ENCODE results near the gene TLX2.

TLX2 gene

DNA sequence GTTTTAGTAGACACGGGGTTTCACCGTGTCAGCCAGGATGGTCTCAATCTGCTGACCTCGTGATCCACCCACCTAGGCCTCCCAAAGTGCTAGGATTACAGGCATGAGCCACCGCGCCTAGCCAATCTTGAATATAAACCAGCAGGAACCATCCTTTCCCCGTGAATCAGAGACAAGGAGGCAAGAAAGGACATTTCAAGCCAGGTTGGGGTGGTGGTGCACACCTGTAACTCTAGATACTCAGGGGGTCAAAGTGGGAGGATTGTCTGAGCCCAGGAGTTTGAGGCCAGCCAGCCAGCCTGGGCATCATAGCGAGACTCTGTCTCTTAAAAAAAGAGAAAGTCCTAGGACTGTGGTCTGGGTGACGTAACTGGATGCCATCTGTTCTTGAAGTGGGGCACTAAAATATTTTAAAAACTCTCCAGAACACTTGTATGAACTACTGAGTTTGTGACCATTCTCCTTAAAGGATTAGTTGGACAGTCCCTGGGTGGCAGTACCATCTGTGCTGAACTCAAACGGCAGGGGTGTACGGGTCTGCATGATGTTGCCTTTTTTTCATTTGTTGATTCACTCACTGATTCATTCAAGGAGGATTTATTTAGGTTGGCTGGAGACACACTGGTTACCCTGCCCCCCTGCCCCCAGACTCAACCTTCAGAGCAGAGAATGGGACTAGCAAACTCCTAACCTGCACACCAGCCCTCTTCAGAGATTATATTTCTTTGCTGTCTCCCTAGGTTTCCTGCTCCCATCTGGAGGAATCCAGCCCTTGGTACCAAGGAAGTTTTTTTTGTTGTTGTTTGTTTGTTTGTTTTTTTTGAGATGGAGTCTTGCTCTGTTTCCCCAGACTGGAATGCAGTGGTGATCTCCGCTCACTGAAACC is 2.9 kb upstream of the TLX2 start:
- Histone ChIP-seq H2AFZ (ENCODE audit: low read depth, low read length) (no peak overlapping the region), H3K9me3 (ENCODE audit: insufficient read depth, low read length, severe bottlenecking) (no peaks in the 10 kb centered on the region), H3K36me3 (ENCODE audit: insufficient read depth, low read length) (no peaks in the 10 kb centered on the region; the same call in 1 of the 2 replicates), H3K27ac (ENCODE audit: low read length) (no peak overlapping the region), H3K4me3 (ENCODE audit: low read depth in 1 of 2, low read length in 2 of 2) (no peak overlapping the region), H3K9ac (ENCODE audit: low read depth, low read length) (no peak overlapping the region), H3K27me3 (ENCODE audit: insufficient read depth, low read length, poor library complexity) (peaks cover 19% of the 10 kb centered on the region), H4K20me1 (ENCODE audit: insufficient read depth, low read length) (no peaks in the 10 kb centered on the region), H3K4me1 (ENCODE audit: insufficient read depth, low read length) (peaks cover 26% of the 10 kb centered on the region), H3K79me2 (ENCODE audit: insufficient read depth, low read length) (peaks cover 7% of the 10 kb centered on the region), H3K4me2 (ENCODE audit: insufficient read depth, low read length) (no peak overlapping the region)
- TF ChIP-seq, protein P1, sequence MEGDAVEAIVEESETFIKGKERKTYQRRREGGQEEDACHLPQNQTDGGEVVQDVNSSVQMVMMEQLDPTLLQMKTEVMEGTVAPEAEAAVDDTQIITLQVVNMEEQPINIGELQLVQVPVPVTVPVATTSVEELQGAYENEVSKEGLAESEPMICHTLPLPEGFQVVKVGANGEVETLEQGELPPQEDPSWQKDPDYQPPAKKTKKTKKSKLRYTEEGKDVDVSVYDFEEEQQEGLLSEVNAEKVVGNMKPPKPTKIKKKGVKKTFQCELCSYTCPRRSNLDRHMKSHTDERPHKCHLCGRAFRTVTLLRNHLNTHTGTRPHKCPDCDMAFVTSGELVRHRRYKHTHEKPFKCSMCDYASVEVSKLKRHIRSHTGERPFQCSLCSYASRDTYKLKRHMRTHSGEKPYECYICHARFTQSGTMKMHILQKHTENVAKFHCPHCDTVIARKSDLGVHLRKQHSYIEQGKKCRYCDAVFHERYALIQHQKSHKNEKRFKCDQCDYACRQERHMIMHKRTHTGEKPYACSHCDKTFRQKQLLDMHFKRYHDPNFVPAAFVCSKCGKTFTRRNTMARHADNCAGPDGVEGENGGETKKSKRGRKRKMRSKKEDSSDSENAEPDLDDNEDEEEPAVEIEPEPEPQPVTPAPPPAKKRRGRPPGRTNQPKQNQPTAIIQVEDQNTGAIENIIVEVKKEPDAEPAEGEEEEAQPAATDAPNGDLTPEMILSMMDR (IDR thresholded peaks at IDR 0.05; ENCODE audit: borderline replicate concordance, extremely low read depth, low read length, poor library complexity, severe bottlenecking): no peak
- no peak for TF ChIP-seq EZH2 (IDR thresholded peaks at IDR 0.05; ENCODE audit: borderline replicate concordance, low read depth, low read length, severe bottlenecking)
- DNase-seq (no peak), ATAC-seq (ENCODE audit: insufficient read depth, low read depth) (no peak)

DNA sequence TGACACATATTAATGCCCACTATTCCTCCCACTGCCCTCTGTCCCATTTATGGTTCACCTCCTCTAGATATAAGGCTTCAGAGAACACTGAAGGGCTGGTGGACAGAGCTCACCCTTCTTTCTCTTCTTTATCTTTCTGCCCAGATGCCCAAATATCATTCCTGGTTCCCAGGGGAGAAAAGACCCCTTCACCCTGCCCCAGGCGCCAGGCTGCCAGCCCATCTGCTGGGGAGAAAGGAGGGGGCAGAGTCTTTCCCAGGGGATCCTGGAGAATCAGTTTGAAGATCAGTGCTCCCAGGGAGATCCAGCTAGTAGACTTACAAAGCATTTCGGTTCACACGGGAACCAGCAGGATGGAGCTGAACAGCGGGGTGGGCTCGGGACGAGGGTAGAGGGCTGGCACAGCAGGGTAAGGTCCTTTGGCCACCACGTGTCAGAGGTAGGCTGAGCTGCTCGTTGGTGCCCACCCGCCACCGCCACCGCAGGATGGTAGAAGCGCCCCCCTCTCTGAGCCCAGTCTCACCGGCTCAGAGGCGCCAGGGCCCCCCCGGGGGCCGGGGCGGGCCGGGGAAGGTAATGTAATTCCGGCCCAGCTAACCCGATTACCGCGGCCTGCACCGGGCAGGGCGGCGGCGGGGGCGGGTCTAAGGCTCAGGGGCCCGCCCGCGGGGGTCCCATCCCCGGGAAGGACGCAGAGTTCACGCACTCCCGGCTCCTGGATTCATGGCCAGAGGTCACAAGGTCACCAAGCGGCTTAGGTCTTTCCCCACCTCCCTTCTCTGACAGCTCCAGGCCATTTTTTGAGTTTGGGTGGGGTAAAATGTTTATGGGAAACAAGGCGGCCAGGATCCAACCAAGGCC is 1.3 kb upstream of the TLX2 start:
- Histone ChIP-seq H3K4me3 (ENCODE audit: low read depth in 1 of 2, low read length in 2 of 2) (no peak overlapping the region), H3K9ac (ENCODE audit: low read depth, low read length) (no peak overlapping the region), H3K79me2 (ENCODE audit: insufficient read depth, low read length) (no peaks in the 10 kb centered on the region), H3K4me2 (ENCODE audit: insufficient read depth, low read length) (no peak overlapping the region), H3K4me1 (ENCODE audit: insufficient read depth, low read length) (peaks cover 16% of the 10 kb centered on the region), H3K27me3 (ENCODE audit: insufficient read depth, low read length, poor library complexity) (peaks cover 19% of the 10 kb centered on the region), H2AFZ (ENCODE audit: low read depth, low read length) (no peak overlapping the region), H3K36me3 (ENCODE audit: insufficient read depth, low read length) (no peaks in the 10 kb centered on the region), H4K20me1 (ENCODE audit: insufficient read depth, low read length) (no peaks in the 10 kb centered on the region), H3K27ac (ENCODE audit: low read length) (no peak overlapping the region), H3K9me3 (ENCODE audit: insufficient read depth, low read length, severe bottlenecking) (no peaks in the 10 kb centered on the region)
- TF ChIP-seq EZH2 (IDR thresholded peaks at IDR 0.05; ENCODE audit: borderline replicate concordance, low read depth, low read length, severe bottlenecking): no peak
- TF ChIP-seq, protein P1 (IDR thresholded peaks at IDR 0.05; ENCODE audit: borderline replicate concordance, extremely low read depth, low read length, poor library complexity, severe bottlenecking): no peak
- ATAC-seq (ENCODE audit: insufficient read depth, low read depth) (no peak), DNase-seq (no peak)

DNA sequence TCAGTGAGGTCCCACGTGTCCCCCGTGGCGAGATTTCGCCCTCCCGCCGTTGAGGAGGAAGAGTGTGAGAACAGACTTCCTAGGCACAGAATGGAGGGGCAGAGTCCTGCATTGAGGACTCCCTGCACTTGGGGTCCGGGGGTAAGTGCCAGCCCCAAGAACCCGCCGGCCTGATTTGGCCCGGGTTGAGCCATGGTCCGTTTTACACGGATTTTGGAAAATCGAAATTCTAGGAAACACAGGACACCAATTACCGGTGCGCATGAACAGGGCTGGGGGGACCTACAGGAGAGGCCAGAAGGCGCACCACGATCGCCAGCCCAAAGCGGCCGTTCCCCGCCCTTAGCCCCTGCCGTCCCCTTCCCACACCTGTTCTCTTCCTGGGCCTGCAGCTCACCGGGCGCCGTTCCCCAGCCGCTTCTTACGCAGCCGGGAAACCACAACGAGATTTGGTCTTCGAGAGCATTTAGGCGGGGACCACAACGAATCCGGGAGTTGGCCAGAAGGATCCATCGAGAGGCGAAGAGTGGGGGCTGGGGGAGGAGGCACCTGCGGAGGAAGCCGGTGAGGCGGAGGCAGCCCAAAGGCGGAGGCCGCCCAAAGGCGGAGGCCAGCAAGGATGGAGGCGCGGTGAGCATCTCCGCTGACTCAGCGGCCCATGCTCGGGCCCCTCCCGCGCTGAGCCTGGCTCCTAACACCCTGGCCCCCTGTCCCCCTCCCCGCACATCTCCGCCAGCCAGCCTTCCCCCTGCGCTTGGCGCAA is 464 bp upstream of the TLX2 start:
- H3K9ac ChIP-seq (ENCODE audit: low read depth, low read length): no peak overlapping the region

More for the DNA sequence above, 464 bp upstream of the TLX2 start:
- peak; percentile 75 for TF ChIP-seq EZH2 (IDR thresholded peaks at IDR 0.05; ENCODE audit: borderline replicate concordance, low read depth, low read length, severe bottlenecking)
- TF ChIP-seq, protein P1 (IDR thresholded peaks at IDR 0.05; ENCODE audit: borderline replicate concordance, extremely low read depth, low read length, poor library complexity, severe bottlenecking): no peak
- H3K9me3 ChIP-seq (ENCODE audit: insufficient read depth, low read length, severe bottlenecking): no peaks in the 10 kb centered on the region
- no peak overlapping the region for H3K4me3 ChIP-seq (ENCODE audit: low read depth in 1 of 2, low read length in 2 of 2)
- H3K27me3 ChIP-seq (ENCODE audit: insufficient read depth, low read length, poor library complexity): peaks cover 23% of the 10 kb centered on the region
- no peaks in the 10 kb centered on the region for H4K20me1 ChIP-seq (ENCODE audit: insufficient read depth, low read length)
- peaks cover 8% of the 10 kb centered on the region; the same call in 1 of the 2 replicates for H3K4me1 ChIP-seq (ENCODE audit: insufficient read depth, low read length)
- no peak overlapping the region for H3K27ac ChIP-seq (ENCODE audit: low read length)
- ATAC-seq (ENCODE audit: insufficient read depth, low read depth): peak; percentile 76
- no peak overlapping the region; the same call in 1 of the 2 replicates for H2AFZ ChIP-seq (ENCODE audit: low read depth, low read length)
- peak overlapping the region; percentile 17; the same call in 1 of the 2 replicates for H3K4me2 ChIP-seq (ENCODE audit: insufficient read depth, low read length)
- H3K79me2 ChIP-seq (ENCODE audit: insufficient read depth, low read length): no peaks in the 10 kb centered on the region
- peak; percentile 68 for DNase-seq
- no peaks in the 10 kb centered on the region for H3K36me3 ChIP-seq (ENCODE audit: insufficient read depth, low read length)
